ENCODE results near the gene NDRG3.

NDRG3 gene
- total RNA-seq, result 19.5 to 63.7 (median 39.8) reads per million in 18 experiments

DNA sequence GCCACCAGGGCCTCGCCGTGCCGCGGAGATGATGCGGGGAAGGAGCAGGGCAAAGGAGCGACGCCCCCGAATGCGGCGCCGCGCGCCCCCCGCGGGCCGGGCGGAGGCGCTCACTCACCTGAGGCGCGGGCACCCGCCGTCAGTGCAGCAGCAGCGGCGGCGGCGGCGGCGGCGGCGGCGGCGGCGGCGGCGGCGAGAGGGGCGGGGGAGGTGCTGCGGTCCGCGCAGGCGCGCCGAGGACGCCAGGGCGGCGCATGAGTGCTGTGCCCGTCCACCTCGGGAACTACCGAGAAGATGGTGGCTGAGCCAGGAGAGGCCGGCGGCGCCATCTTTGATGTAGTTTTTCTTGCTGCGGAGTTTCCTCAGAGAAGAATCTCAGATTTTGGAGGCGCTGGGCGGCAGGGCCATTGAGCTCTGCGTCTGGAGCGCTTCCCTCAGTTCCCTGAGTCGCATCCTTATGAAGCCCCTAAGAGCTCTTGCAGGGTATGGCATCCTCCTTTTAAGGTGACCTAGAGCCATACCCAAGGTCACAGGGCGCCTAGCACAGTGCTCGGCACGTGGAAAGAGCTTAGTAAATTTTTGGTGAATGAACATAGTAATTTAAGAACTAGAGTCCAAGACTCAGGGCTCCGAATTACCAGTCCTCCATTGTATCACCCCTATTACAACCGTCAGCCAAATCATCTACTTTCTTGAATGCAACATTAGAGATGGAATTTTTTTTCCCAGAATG lies at the start of gene NDRG3:
Gene NDRG3 (minus strand): TSS at position 164 of the 733 bp plus-strand sequence. CDS start 24,355 bp downstream, outside the sequence.
- DNase-seq, result peak; percentile 95

DNA sequence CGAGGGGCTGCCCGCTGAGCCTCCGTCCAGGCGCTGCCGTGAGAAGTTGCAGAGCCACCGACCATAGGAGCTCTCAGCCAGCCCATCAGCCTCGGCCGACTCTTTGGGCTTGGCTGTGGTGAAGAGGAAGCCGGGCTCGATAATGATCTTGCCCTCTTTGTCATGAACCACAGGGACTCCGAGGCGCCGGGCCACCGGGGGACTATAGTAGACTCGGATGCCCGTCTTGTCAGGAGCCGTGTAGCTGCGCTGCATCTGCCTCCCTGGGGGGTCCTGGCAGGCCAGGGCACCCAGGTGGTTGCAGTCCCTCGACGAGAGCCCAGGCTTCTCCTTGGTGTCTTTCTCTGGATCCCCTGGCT lies 48.2 kb upstream of the NDRG3 start:
- no peak for DNase-seq

DNA sequence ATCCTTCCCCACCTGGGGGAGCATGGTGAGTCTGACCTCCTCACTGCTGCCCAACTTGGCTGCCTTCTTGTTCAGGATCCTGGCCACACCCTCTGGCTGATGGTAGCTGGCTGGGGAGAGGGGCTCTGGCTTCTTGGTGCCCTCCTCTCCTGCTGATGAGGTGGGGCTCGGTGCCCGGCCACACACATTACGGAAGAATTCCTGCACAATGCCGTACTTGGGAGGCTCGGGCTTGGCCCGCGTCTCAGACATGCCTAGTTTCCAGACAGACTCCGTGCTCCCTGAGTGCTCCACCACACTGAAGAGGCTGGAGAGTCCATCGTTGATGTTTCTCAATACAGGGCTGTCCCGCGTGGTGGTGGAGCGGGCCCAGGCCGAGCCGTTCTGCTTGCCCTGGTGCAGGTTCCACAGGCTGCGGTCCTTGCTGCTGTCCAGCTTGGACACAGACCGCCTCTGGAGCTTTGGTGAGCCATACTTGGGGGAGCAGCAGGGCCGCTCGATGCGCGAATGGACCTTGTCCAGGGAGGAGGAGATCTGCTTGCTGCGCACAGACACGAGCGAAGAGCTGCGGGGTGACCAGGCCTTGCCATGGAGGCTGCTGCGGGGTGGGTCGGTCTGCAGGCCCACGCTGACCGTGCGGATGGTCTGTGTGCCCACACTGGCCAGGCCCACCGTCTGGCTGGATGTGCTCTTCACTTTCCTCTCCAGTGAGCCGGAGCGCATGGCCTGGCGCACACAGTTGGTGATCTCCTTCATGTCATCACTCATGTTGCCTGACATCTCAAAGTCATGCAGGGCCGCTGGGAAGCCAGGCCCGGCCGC lies 47.6 kb upstream of the NDRG3 start:
- no peak for DNase-seq

DNA sequence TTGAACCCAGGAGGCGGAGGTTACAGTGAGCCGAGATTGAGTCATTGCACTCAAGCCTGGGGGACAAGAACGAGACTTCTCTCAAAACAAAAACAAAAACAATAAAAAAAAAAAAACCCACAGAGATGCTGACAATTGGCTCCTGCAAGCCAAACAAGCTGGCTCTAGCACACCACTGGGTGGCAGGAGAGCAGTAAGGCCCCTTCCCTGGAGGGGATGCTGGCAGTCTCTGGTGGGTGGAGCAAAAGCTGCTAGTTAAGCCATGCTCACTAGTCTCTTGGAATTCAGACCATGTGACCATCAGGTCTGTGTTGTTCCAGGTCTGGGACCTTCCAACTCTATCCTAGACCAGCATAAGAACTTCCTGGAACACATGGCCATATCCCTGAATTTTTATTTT lies 46.5 kb upstream of the NDRG3 start:
- peak in 1 of 2 donors; percentile 22 for DNase-seq

GRCh38 chr20:36791862-36792261 lies 46.0 kb upstream of the NDRG3 start:
- no peak for DNase-seq

GRCh38 chr20:36786663-36787062 lies 40.8 kb upstream of the NDRG3 start:
- no peak for DNase-seq

DNA sequence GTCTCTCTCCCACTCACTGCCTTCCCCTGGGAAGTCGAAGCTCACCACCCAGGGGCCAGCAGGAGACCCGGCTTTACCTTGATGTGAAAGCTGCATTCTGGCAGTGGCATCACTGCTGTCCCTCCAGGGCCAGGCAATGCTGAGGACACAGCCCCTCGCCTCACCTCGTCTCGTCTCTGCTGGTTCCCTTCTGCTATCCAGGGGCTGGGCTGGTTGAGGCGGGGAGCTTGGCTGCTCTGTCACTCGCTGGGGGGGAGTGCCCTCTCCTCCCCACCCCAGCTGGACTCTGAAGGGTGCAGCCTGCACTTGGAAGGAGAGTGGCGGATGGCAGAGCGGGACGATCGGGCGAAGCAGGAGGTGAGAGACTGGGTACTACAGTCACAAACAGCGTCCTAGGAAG lies 40.4 kb upstream of the NDRG3 start:
- no peak for DNase-seq

- DNase-seq, result no peak
Measured at GRCh38 chr20:36785308-36785707, 39.4 kb upstream of the NDRG3 start.

- no peak for DNase-seq
Measured at GRCh38 chr20:36784900-36785299, 39.0 kb upstream of the NDRG3 start.

GRCh38 chr20:36784116-36784515 lies 38.2 kb upstream of the NDRG3 start:
- no peak for DNase-seq

DNA sequence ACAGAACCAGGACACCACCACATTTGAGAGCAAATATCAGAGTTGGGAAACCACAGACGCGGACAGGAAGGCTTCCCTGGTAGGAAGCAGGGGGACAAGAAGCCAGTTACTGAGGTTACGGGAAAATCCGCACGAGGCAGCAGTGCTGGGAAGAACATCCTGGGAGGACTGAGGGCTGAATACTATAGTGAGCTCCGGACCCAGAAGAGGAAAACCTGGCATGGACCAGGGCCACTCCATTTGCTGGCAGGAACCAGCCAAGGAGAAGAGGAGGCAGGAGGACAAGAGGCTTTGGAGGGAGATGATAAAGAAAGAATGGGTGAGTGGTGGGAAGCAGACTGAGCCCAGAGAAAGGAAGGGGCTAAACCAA lies 33.8 kb upstream of the NDRG3 start:
- DNase-seq, result no peak

- no peak for DNase-seq
Measured at GRCh38 chr20:36778831-36779655, 33.2 kb upstream of the NDRG3 start.

DNA sequence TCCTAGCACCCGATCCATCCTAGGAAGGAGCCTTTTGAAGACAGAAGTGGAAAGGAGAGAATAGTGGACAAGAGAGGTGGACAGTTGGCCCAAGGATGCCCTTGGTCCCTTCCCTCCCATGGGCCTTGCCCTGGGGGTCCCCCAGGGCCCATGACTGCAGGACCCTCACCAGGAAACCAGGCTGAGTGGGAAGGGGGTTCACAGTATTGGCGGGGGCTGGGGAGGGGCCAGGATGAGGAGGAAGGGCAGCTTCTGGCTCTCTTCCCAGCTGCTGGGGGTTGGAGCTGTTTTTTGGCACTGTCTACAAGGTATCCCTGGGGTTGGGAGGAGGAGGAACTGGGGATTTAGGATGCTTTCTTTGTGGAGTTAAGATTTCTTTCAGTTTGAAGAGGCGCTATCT lies 31.7 kb upstream of the NDRG3 start:
- DNase-seq, result no peak

GRCh38 chr20:36777167-36777566 lies 31.3 kb upstream of the NDRG3 start:
- DNase-seq, result no peak

DNA sequence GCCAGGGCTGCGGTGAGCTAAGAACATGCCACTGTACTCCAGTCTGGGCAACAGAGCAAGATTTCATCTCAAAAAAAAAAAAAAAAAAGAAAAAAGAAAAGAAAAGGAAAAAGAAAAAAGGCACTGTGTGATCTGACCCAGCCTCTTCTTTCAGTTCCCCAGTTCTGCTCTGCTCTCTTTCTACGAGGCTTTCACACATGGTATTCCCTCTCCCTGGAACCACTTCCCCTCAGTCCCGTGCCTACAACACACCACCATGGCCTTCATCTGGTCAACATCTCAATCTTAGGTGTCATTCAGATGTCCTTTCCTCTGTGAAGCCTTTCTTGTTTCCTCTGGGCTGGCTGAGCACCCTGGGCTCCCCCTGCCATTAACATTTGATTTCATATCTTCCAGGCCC lies 29.9 kb upstream of the NDRG3 start:
- peak; percentile 36 to 55 for DNase-seq

DNA sequence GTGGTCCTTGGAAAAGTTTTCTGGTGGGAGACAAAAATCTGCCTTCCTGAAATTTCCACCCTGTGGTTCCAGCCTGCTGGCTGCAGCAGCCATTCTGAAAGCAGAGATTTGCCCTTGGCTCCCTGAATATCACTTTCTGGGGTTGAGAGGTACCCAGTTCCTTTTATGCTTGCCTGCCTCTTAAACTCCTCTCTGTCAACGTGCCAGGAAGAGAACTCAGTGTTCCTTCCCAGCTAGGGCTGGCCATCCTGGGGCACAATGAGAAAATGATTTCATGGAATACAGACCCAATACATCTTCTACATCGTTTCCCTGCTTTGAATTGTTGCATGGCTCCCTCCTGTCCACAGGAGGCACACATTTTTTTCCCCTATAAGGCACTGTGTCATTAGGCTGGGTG lies 29.3 kb upstream of the NDRG3 start:
- no peak for DNase-seq

DNA sequence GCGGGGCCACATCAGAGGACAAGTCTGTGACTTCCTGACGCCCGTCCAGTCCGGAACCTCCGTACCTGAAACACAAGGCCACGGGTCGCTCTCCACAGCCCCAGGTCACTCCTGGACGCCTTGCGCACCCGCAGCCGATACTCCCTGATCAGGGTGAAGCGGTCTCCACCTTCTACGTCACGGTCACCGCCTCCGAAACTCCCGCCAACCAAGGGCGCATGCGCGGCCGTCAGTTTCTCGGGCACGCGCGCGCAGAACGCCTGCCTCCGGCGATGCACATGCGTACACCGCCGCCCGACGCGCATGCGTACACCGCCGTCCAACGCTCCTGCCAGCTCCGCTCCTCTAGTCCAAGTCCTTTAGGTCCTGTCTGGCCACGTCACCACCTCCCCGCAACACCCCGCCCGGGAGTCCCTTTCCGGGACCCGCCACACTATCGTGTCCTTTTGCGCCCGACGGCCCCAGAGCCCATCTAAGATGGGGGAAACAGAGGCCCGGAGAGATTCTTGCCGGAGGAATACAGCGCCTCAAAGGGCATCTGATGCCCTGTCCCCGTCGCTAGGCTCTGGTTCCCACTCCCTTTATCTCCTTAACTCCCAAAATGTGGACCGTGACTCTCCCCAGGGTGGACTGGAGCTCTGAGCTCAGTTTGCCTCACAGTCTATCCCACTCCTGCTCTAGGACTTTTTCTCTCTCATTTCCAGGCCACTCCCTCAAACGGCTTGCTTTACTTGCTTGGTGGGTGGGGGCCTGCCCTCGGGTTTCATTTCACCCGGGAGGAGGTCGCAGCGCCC lies 27.9 kb upstream of the NDRG3 start, which contains the start of gene DSN1:
Gene DSN1 (minus strand): TSS at position 167 of the 794 bp plus-strand sequence. CDS start 2,305 bp downstream, outside the sequence.
- DNase-seq, result peak; percentile 99

DNA sequence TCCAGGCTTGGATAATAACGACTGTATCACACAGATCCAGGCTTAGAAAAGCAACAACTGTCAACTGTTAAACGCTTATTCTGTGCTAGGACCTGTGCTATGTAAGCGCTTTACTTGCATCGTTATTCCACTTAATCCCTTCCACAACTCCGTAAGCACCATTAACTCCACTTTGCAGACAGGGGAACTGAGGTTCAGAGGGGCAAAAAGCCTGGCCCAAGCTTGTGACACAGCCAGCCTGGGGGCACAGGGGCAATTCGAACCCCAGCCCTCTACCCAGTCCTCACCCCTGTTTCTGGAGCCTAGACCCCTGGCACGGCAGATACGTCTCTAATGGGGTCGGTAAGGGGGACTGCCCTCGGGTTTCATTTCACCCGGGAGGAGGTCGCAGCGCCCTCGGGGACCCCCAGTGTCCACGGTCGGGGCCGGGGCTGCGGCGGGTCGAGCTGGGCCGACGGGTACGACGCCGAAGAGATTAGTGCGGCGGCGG lies 27.3 kb upstream of the NDRG3 start:
- DNase-seq, result no peak

- DNase-seq, result no peak
Measured at GRCh38 chr20:36770680-36771079, 24.8 kb upstream of the NDRG3 start.

- DNase-seq, result no peak
Measured at GRCh38 chr20:36768768-36769430, 23.0 kb upstream of the NDRG3 start.

DNA sequence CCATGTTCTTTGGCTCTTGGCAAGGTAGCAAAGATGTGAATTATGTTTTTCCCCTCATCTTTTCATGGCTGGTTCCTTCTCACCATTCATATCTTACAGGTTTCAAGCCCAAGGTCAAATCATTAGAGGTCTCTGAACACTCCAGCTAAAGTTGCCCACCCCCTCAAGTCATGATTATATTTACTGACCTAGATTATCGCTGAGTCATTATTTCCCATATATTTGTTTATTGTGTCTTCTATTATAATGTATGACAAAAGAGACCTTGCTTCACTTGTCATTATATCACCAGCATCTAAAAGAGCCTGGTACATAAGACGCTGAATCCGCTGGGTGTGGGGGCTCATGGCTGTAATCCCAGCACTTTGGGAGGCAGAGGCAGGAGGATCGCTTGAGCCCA lies 15.2 kb upstream of the NDRG3 start:
- no peak for DNase-seq

Data from inflammatory macrophage (primary cell).